ENCODE measurements around the gene TIMM9.
"Not testable (repeated sequence)": the region's sequence is repeated elsewhere in the genome, so short reads cannot be mapped to it uniquely, and the experiment has no call there.

Gene TIMM9

GRCh38 chr14:58397156-58397555 is 30.2 kb downstream of the TIMM9 start:
- no peak for DNase-seq

- DNase-seq: no peak
Measured at GRCh38 chr14:58395812-58396788, 31.2 kb downstream of the TIMM9 start, which contains the start of gene TOMM20L. Gene TOMM20L (plus strand): TSS chr14:58395930. CDS start chr14:58395958, 28 bp downstream.

- DNase-seq: no peak
Measured at GRCh38 chr14:58395562-58395811, 31.8 kb downstream of the TIMM9 start.

GRCh38 chr14:58390830-58391229 is 36.5 kb downstream of the TIMM9 start:
- DNase-seq: no peak

- no peak for DNase-seq
Measured at GRCh38 chr14:58376791-58377190, 50.5 kb downstream of the TIMM9 start.

- no peak for DNase-seq
Measured at GRCh38 chr14:58368956-58369355, 58.4 kb downstream of the TIMM9 start.

GRCh38 chr14:58367296-58367695 is 60.0 kb downstream of the TIMM9 start:
- DNase-seq: no peak

- no peak for DNase-seq
Measured at GRCh38 chr14:58364316-58364715, 63.0 kb downstream of the TIMM9 start.

GRCh38 chr14:58362798-58363412 is 64.4 kb downstream of the TIMM9 start:
- DNase-seq: no peak

GRCh38 chr14:58362272-58362671 is 65.1 kb downstream of the TIMM9 start:
- not testable (repeated sequence) for DNase-seq
